Memory B cell (primary cell): ENCODE measurements around the gene NELFB.

Experiments
- ATAC-seq: fragments of 150-1000 bp; cut with Tn5 transposase; 2 replicates; pipeline ENCODE4 v1.10.0; 2021; ENCODE audit warnings: low read depth, mild to moderate bottlenecking, moderate library complexity
- DNase-seq, 2 donors: peaks; one replicate each; pipeline ENCODE4 v3.0.0; 2022; ENCODE audit warnings: low spot score in 2 of 2
- H3K27ac Mint-ChIP-seq: one replicate; pipeline ENCODE4 v1.8.0; 2022; ENCODE audit warnings: mild to moderate bottlenecking, moderate library complexity, mixed read lengths
- H3K27me3 Mint-ChIP-seq: one replicate; pipeline ENCODE4 v1.8.0; 2022; ENCODE audit warnings: mixed read lengths
- H3K36me3 Mint-ChIP-seq: one replicate; pipeline ENCODE4 v1.8.0; 2022; ENCODE audit warnings: mild to moderate bottlenecking, mixed read lengths
- H3K4me1 Mint-ChIP-seq: one replicate; pipeline ENCODE4 v1.8.0; 2022; ENCODE audit warnings: mixed read lengths
- H3K4me3 Mint-ChIP-seq: one replicate; pipeline ENCODE4 v1.8.0; 2022; ENCODE audit warnings: mild to moderate bottlenecking, moderate library complexity, mixed read lengths
- H3K9me3 Mint-ChIP-seq: one replicate; pipeline ENCODE4 v1.8.0; 2022; ENCODE audit warnings: mixed read lengths

The NELFB gene

DNA sequence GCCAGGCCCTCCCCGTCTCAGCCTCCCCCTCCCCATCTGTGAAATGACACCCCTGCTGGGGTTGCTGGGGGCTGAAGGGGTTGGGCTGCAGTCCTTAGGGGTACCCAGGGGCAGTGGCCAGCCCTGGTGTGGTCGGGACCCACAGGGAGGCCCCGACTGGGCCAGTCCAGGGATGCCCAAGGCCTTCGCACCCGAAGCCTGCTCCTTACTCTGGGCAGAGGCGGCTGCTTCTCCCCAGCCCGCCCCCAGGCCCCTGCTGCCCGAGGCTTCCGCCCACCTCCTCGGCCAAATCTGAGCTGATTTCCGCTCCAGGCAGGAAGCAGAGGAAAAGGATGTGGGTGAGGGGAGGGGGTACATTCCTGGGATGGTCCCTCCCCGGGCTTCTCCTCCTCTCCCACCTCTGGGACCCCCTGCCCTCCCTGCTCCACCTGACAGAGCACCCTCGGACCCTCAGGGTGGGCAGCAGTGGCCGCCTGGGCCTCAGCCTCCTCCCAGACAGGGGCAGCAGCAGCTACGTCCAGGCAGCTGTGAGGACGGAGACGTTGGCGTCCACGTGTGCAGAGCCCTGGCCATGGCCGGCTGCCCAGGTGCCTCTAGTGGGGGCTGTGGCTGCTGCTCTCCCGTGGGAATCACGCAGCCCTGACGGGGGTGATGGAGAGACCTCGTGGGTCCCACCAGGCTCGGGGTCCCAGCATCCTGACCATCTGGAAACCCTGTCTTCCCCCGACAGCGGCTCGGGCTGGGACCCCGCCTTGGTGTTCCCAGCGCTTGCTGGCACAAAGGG is 51.1 kb downstream of the NELFB start:
- ATAC-seq (no peak), DNase-seq (no peak)
- no peaks in the 10 kb centered on the region for H3K9me3 Mint-ChIP-seq
- peaks cover 2% of the 10 kb centered on the region for H3K27me3 Mint-ChIP-seq
- H3K4me1 Mint-ChIP-seq = peaks cover 2% of the 10 kb centered on the region
- no peaks in the 10 kb centered on the region for H3K36me3 Mint-ChIP-seq
- H3K4me3 Mint-ChIP-seq = no peak overlapping the region
- H3K27ac Mint-ChIP-seq = no peak overlapping the region

DNA sequence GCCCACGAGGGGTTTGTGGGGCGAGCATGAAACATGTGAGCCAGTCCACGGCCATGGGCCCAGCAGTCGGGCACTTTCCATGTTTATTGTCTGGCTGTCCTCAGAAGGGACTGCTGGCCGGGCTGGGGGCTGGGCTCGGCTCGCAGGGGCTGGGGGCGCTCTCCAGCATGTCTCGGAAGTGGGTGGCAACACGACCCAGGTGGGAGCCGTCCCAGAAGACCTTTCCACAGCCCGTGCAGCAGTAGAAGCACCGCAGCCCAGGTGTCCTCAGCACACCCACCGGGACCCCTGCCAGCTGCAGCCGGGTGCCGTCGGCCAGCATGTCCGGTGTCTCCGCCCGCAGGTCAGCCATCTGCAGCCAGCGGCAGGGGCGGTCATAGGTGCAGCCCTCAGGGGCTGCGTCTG is 51.7 kb downstream of the NELFB start:
- peaks cover 2% of the 10 kb centered on the region for H3K27me3 Mint-ChIP-seq

DNA sequence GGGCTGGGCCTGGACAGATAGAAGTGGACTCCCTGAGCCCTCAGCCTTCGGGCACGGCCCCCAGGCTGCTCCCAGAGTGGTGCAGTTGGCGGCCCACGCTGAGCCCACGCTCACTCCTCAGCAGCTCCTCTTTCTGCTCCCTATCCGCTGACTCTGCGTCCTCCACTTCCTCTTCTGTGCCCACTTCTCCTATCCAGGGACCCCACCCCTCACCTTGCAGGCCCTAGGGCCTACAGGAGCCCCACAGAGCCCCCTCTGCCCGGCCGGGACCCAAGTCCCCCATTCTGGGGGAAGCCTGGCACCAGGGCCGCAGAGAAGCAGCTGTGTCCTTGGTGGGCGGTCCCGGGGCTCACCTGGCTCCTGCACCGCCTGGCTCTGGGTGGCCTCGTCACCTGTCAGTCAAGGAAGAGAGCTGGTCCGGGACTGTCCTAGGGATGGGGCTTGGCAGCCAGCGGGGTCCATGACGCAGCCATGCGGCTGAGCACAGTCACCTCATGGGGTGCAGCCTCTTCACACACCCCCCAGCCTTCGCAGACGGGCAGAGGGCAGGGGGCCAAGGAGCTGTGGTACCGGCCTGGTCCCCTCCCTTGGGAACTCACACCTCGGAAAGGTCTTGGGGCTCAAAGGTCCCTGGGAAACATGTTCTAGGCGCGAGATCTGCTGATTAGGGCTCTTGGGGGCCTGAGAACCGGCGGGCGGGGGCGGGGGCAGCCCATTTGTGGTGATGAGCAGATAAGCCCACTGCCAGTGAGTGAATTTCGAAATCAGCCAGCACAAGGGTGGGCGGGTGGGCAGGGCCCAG is 52.3 kb downstream of the NELFB start:
- no peak for ATAC-seq
- Mint-ChIP-seq H3K27me3 (peaks cover 2% of the 10 kb centered on the region), H3K4me3 (no peak overlapping the region), H3K27ac (no peak overlapping the region), H3K4me1 (peaks cover 2% of the 10 kb centered on the region), H3K36me3 (no peaks in the 10 kb centered on the region), H3K9me3 (no peaks in the 10 kb centered on the region)
- no peak for DNase-seq

More for the DNA sequence above, 51.7 kb downstream of the NELFB start:
- no peak overlapping the region for H3K27ac Mint-ChIP-seq
- no peak for ATAC-seq
- peaks cover 2% of the 10 kb centered on the region for H3K4me1 Mint-ChIP-seq
- no peak overlapping the region for H3K4me3 Mint-ChIP-seq
- H3K36me3 Mint-ChIP-seq = no peaks in the 10 kb centered on the region
- DNase-seq = no peak
- no peaks in the 10 kb centered on the region for H3K9me3 Mint-ChIP-seq

DNA sequence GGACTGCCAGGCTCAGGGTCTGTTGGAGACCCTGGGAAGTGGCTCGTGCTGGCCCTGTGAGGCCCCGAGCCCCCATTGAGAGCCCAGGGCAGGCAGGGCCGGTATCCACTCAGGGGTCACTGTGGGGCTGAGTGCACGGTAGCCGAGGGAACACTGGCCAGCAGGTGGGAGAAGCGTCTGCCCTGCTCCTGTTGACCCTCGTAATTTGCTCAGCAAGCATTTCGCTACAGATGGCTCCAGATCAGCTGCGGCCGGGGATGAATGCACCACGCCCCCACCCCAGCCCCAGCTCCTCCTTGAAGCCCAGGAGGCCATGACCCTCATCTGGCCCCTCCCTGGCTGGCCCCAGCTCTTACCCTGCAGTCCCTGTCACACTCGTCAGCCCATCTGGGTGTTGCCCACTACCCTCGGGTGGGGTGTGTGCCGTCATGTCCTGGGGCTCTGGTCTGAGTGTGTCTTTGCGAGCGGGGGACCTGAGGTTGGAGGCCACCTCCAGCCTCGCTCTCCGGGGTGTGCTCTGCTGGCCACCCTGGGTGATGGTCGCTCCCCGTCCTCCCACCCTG is 53.0 kb downstream of the NELFB start:
- DNase-seq = no peak
- peaks cover 2% of the 10 kb centered on the region for H3K27me3 Mint-ChIP-seq

DNA sequence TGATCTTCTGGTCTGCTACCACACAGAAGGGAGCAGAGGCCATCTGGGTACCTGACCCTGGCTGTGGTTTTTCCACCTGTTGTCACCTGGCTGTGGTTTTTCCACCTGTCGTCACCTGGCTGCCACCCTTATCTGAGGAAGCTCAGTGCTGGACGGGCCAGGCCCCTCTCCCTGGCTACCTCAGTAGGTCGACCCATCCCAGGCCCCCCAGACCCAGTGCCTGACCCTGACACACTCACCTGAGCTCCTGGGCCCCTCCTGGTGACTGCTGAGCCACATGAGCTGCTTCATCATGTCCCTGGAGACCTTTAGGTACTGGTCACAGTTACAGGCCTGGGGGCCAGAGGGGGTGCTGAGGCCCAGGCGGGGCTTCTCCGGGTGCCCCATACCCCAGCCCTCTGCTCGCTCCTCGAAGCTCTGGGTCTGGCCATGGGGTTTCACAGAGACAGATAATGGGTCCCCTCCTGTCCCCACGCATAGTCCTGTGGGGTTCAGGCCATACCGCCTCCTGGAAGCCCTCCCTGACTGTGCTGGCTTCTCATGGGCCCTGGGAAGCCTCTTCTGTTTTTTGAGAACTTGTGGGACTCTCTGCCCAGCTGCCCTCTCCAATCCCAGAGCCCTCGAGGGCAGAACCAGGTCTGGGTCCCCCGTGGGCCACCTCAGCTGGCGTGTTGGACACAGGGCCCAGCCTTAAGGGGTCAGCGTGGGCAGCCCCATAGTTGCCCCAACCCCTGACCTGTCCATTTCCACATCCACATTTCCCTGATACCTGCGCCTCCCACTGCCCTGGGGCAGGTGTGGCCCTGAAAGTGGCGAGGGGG is 54.5 kb downstream of the NELFB start:
- no peak overlapping the region for H3K4me3 Mint-ChIP-seq
- no peaks in the 10 kb centered on the region for H3K36me3 Mint-ChIP-seq
- peaks cover 2% of the 10 kb centered on the region for H3K27me3 Mint-ChIP-seq
- peaks cover 2% of the 10 kb centered on the region for H3K4me1 Mint-ChIP-seq
- H3K27ac Mint-ChIP-seq = no peak overlapping the region
- ATAC-seq (no peak), DNase-seq (no peak)
- H3K9me3 Mint-ChIP-seq = no peaks in the 10 kb centered on the region

More for the DNA sequence above, 53.0 kb downstream of the NELFB start:
- no peak overlapping the region for H3K4me3 Mint-ChIP-seq
- no peaks in the 10 kb centered on the region for H3K36me3 Mint-ChIP-seq
- ATAC-seq = no peak
- no peaks in the 10 kb centered on the region for H3K9me3 Mint-ChIP-seq
- peaks cover 2% of the 10 kb centered on the region for H3K4me1 Mint-ChIP-seq
- H3K27ac Mint-ChIP-seq = no peak overlapping the region

DNA sequence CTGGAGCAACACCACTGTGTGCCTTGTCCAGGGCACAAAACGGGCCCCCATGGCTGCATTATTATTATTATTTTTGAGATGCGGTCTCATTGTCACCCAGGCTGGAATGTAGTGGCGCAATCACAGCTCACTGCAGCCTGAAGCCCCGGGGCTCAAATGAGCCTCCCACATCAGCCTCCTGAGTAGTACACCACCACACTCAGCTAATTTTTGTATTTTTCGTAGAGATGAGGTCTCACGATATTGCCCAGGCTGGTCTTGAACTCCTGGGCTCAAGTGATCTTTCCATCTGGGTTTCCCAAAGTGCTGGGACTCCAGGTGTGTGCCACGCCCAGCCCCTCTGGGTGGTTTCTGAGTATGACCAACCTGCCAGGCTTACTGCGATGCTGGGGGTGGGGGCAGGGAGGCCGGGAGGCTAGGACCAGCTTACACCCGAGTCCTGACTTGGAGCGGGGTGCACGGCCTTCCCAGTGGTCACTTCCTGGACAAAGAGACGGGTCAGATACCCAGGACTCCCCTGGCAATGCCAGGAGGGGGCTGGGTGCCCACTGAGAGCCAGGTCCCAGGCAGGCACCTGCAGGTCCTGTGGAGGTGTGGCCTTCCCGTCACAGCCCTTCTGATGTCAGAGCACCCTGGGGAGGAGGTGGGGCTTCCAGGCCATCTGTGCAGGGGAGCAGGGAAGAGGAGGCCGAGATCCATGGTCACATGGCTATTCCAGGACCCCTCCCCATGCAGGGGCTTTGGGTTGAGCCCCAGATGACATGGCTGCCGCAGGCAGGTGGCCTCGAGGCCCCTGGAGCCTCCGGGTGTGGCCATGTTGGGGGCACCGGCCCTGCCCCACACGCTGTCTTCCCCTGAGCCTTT is 55.3 kb downstream of the NELFB start:
- DNase-seq (no peak), ATAC-seq (peak; percentile 50)
- H3K36me3 Mint-ChIP-seq = no peaks in the 10 kb centered on the region
- peaks cover under 1% of the 10 kb centered on the region for H3K27me3 Mint-ChIP-seq
- no peak overlapping the region for H3K27ac Mint-ChIP-seq
- H3K9me3 Mint-ChIP-seq = no peaks in the 10 kb centered on the region
- peaks cover under 1% of the 10 kb centered on the region for H3K4me1 Mint-ChIP-seq
- H3K4me3 Mint-ChIP-seq = no peak overlapping the region

DNA sequence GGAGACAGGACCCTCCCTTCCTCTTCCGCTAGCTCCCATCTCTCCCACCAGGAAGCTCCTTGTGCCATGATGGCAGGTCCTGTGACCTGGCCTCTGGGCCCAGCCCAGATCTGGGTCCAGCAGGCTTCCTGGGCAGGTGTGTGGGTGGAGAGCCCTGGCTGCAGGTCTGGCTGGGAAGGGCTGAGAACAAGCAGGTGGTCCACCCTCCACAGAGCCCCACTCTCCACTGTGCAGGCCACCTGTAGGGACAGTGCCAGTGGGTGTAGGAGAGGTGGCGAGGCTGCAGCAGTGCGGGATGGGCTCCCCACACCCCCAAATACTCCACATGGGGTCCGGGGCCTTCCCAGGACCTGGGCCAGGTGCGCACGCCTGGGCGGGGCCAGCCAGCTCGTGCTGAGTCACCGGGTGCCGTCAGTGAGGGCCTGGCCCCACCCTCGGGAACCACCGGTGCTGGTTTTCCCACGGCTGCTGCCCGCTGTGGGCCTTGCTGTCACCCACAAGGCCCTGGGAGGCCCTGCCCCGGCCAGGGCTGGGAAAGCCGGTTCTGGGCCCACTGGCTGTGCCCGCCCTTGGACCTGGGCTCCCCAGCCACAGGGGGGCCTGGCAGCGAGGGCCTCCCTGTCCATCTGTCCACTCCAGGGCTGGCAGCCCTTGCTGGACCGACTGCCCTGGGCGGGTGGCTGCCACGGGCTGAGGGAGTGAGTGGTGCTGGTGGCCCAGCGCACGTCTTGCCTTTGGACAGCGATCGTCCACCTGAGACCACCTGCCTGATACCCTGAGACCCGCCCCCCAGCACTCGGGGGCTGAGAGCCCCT is 56.3 kb downstream of the NELFB start:
- Mint-ChIP-seq H3K4me1 (no peaks in the 10 kb centered on the region), H3K4me3 (no peak overlapping the region), H3K9me3 (no peaks in the 10 kb centered on the region), H3K36me3 (no peaks in the 10 kb centered on the region), H3K27ac (no peak overlapping the region), H3K27me3 (peaks cover under 1% of the 10 kb centered on the region)
- ATAC-seq (peak; percentile 39), DNase-seq (no peak)

DNA sequence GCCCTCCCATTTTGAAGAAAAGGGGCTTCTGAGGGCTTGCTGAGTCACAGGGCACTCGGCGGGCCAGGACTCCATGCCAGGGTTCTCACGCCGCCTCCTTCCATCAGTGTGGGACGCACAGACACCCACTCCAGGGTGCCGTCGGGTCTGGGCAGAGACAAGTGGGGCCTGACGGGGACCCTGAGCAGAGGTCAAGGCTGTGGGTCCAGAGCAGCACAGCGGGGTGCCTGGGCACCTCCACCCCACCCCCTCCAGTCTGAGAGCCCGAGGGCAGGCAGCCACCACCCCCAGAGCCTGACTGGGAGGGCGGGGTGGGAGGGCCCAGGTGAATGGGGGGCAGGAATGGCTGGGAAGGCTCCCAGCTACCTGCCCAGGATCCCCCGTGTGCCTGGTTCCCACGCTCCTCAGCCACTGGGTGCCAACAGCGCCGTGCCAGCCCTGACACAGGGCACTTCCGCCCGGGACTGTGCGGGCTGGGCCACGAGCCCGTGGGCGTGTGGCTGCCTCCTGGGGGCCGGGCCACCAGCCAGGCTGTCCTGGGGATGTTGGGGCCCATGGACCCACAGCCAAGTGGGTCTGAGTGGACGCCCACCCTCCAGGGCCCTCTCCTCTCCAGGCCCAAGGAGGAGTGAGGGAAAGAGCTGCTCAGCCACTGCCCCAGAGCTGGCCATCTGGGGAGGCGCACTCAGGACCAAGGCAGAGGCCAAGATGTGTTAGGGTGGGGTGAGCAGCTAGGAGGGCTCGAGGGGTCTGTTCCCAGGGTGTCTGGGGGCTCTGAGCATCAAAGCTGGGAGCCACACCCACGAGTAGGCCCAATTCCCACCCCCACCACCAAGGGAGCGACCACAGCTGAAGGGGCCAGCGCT is 57.1 kb downstream of the NELFB start:
- H3K27me3 Mint-ChIP-seq = peaks cover 3% of the 10 kb centered on the region
- no peak overlapping the region for H3K27ac Mint-ChIP-seq
- H3K36me3 Mint-ChIP-seq = no peaks in the 10 kb centered on the region
- H3K4me1 Mint-ChIP-seq = no peaks in the 10 kb centered on the region
- H3K9me3 Mint-ChIP-seq = no peaks in the 10 kb centered on the region
- ATAC-seq (no peak), DNase-seq (peak in 1 of 2 donors; percentile 8)
- no peak overlapping the region for H3K4me3 Mint-ChIP-seq

DNA sequence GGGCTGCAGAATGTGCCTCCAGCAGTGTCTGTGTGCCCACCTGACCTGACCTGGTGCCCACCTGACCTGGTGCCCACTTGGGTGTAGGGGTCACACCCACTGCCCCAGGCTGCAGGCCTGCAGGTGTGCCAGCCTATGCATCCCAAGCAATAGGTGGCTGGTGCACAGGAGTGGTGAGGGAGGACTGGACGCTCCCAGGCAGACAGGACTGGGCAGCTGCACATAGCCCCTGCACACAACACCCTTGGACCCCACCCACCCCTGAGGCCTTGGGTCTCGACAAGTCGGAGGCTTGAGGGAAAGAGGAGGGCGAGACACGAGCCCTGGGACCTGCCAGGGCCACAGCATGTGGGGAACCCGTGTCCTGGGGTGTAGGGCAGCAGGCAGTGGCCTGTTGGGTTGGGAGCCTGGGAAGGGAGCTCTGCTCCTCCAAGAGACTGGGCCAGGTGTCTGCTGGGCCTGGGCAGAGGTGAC is 57.8 kb downstream of the NELFB start:
- Mint-ChIP-seq H3K27me3 (peaks cover 3% of the 10 kb centered on the region), H3K4me1 (no peaks in the 10 kb centered on the region), H3K27ac (no peak overlapping the region), H3K9me3 (no peaks in the 10 kb centered on the region), H3K4me3 (no peak overlapping the region), H3K36me3 (no peaks in the 10 kb centered on the region)
- ATAC-seq (no peak), DNase-seq (no peak)

DNA sequence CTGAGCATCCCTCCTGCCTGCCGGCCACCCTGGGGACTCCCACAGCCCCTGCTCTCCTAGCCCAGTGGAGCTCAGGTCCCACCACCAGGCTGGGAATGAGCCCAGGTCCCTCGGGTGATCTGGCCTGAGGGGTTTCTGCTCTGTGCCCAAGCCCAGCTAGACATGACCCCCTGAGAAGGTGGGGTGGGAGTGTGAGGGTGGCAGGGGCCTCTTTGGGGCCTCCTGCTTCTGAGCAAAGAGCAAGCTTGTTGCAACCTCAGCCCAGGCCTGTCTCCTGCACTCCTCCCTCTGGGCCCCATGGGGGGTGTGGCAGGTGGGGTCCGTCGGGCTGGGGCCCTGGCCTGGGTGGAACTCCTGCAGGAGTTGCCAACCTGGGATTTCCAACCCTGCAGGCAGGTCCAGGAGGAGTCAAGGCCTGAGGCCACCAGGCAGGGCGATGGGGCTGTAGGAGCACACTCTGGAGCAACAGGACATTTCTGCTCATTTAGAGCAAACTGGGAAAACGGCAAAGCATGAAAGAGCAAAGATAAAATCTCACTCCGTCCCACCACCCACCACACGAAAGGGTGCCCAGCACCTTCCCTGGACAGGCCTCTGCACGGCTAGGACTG is 58.3 kb downstream of the NELFB start:
- H3K27me3 Mint-ChIP-seq = peaks cover 3% of the 10 kb centered on the region
- no peaks in the 10 kb centered on the region for H3K36me3 Mint-ChIP-seq
- no peak for ATAC-seq
- no peak overlapping the region for H3K27ac Mint-ChIP-seq
- DNase-seq = peak in 1 of 2 donors; percentile 18
- no peaks in the 10 kb centered on the region for H3K9me3 Mint-ChIP-seq
- H3K4me3 Mint-ChIP-seq = no peak overlapping the region
- H3K4me1 Mint-ChIP-seq = no peaks in the 10 kb centered on the region

DNA sequence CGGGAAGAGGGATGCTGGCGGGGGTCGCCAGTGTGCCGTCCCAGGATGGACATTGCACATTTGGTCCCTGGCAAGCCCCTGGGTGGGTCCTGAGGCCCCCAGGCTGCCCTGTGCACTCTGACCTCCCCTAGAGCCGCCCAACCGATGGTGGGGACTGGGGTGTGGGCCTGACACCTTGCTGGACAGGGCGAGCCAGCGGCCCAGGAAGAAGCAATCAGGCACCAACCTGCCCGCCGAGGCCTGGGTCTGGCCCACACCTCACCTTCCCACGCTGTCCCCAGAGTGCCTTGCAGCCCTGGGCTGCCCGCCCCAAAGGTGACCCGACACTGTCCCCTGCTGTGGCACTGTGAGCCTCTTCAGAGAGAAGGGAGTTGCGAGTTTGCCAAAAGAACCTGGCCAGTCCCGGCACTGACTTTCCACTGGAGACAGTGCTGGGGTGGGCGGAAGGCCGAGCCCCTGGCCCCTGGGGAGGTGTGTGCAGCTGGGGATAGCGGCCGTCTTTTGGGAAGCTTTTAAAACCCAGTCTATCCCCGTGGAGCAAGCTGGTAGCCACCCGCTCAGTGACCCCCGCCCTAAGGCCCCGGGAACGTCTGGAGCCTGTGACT is 58.9 kb downstream of the NELFB start:
- no peak for ATAC-seq
- H3K4me1 Mint-ChIP-seq = no peaks in the 10 kb centered on the region
- no peaks in the 10 kb centered on the region for H3K36me3 Mint-ChIP-seq
- H3K27me3 Mint-ChIP-seq = peaks cover 3% of the 10 kb centered on the region
- H3K9me3 Mint-ChIP-seq = no peaks in the 10 kb centered on the region
- H3K27ac Mint-ChIP-seq = no peak overlapping the region
- peak in 1 of 2 donors; percentile 7 for DNase-seq
- H3K4me3 Mint-ChIP-seq = no peak overlapping the region
